ENCODE measurements around the gene TRIM7.

Gene TRIM7

DNA sequence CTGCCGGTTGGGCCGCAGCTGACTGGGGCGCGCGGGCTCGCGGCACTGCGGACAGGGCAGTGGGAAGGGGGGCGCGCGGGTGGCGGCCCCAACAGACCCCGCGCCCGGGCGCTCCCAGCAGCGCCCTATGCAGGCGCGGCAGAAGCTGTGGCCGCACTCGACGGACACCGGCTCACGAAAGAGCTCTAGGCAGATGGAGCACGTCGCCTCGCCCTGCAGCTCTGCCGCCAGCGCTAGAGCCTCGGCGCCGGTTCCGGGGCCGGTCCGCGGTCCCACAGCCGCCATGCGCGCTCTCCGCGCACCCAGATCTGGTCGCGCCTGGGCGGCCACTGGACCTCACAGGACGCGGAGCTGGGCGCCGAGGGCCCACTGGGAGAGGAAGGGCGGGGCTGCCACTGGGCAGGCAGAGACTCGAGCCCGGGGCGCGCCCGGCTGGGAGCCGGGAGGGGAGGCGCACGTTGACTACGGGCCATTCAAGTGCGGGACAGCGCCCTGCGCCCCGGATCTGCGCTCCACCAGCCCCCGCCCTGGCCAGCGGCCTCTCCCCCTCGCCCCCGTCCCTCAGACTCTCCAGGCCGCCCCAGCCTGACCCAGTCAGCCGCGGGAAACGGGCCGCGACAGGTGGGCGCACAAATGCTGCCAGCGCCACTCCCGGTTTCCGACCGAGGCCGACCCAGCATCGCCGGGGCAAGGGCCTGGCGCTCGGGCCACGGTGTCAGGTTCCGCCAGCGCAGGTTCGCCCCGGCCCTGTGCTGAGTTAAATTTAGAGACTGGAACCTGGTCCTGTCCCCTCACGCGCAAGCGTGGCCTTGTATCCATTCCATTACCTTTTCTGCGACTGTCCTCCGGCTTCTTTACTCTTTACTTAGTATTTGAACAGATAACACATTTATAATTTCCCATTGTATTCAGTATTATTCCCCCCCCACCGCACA is at the start of gene TRIM7:
Gene TRIM7, minus strand, starts transcription at position 371 of the 935 bp plus-strand sequence. Its CDS starts 86 bp downstream, at position 285.
- DNase-seq = no peak

DNA sequence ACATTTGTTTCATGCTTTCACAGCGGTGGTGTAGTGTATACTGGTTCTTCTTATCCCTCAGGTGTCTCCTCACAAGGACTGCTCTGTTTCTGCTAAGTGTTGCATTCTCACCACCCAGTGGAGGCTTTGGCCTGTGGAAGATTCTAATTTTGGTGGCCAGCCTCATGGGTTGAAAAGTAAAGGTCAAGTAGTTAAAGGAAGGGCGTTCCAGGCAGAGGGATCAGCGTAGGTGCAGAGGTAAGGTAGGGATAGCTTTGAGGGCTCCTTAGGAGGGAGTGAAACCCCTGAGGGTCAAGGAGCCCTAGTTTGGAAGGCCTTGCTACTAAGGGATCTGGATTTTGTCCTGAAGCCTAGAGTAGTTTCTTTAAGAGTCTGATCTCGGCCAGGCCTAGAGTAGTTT is 43.3 kb upstream of the TRIM7 start:
- DNase-seq = no peak

DNA sequence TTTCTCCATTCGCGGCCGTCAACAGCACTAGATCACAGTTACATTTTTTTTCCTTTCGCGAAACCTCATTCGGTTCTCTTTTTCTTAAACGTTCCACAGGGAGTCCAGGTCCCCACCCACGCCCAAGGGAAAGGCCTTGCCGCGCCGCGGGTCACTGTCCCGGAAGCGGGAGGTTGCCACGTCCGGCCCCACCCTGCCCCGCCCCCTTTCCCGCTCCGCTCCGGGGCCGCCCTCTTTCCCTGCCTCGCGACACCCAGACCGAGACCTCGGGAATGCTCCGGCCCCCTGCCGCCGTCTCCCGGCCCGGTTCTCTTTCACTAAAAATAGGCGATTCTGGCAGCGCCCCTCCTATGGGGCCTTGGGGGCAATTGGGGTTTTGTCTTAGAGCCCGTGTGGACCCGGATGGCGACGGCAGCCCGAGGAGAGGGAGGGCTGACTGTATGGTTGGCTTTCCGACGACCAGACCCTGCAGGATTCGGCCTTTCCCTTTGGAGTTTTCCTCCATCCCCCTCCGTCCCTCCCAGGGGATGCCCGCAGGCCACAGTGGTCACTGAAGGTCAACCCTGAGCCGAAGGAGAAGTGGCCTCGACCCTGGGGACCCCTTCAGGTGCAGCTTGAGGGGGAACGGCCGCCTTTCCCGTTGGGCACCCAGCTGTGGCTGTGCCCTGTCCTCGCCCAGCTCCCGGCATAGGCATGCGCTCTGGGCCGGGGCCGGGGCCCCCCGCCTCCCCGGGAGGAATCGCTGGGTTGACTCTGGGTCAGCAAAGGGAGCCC is 41.5 kb upstream of the TRIM7 start:
- DNase-seq = peak; percentile 82

DNA sequence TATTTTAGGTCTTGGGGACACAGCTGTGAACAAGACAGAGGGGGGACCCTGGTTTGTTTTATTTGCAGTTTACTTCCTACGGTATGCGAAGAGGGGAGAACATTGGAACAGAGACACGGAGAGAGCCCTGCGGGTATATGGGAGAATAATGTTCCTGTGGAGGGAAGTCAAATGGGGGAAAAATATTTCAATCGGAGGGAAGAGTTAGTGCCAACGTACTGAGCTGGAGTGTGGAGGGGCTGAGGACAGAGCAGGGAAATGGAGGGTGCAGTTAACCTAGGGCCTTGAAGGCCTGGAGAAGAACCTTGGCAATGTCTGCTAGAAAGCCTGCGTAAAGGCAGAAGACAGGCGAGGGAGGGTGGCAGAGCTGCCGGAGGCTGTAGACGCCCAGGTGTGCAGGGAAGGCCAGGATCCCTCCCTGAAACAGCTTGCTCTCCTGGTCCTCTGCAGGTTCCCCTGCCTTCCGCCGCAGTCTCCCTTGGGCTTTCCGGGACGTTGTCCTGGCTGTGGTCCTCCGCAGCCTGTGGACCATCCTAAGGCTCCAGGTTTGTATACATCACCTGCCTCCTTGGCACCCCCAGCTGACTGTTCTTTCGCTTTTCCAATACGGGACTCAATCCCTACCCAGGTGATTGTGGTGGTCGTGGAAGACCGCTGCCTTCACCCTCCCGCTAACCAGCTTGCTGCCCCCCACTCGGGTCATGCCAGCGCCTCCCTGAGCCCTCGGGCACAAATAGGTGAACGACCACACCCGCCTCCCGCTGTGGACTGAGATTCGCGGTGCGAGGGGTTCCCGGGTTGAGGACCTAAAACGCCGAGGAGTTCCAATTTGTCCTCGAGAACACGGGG is 40.7 kb upstream of the TRIM7 start:
- DNase-seq = no peak

DNA sequence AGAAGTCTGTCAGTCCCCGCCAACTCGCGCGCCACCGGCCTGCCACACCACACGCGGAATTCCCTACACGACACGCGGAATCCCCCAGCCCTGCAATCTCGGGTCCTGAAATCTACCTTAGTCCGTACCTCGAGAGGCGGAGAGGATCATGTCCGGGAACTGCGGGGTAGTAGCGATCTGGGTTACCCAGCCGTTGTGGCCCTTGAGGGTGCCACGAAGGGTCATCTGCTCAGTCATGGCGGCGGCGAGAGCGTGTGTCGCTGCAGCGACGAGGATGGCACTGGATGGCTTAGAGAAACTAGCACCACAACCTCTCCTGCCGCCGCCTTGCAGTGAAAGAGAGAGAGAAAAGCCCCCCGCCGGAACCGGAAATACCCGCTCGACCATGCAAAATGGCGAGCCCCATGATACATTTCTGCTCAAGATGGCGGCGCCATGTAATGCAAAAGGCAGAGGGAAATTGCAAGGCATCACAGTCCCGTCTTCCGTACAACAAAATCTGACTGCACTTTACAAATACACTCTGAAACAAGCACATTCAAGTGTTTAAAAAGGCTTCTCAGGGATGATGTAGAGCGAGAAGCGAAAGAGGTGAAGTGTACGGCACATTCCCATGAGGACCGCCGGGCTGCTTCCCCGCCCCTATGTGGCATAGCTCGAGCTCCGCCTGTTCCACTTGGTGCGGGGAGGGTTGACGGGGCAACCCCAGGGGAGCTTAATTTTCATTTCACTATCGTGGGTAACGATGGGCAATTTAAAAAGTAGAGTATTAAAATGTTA is 38.8 kb upstream of the TRIM7 start, which contains the start of gene RACK1:
Gene RACK1, minus strand, starts transcription at position 343 of the 780 bp plus-strand sequence. Its CDS starts 106 bp downstream, at position 237.
- DNase-seq = peak; percentile 91

DNA sequence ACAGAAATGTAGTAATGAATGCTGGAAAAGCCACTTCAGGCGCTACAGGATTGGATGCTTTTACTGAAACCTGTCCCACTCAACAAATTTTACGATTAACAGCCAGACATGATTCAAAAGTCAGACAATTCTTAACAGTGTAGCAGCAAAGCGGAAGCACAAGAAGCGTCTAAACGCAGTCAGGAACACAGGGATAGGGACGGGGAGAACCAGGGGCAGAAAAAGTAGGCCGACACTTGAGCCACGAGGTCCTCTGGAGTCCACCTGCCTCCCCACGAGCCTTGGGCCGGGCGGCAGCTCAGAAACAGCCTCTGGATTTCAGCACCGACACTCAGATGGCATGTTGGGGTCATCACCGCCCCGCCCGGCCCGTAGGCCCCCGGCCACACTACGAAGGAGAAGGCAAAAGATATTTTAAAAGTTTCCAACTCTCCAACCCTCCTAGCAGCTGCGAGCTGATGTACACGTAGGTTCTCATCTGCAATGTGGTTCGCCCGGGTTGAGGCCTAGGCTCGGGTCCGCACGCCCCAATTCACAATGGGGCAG is 38.1 kb upstream of the TRIM7 start:
- DNase-seq = peak; percentile 15

DNA sequence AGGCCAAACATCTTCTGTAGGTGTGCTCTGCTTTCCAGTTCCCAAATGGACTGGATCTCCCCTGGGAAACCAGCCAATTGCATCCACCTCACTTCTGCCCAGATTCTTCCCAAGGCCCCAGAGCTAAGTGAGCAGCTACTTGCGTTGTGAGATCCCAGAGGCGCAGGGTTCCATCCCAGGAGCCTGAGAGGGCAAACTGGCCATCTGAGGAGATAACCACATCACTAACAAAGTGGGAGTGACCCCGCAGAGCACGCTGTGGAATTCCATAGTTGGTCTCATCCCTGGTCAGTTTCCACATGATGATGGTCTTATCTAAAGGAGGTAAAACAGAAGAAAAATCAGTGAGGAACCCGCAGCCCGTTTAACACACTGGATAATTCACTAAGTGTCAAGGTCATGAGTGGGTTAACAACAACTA is 37.0 kb upstream of the TRIM7 start:
- DNase-seq = no peak

DNA sequence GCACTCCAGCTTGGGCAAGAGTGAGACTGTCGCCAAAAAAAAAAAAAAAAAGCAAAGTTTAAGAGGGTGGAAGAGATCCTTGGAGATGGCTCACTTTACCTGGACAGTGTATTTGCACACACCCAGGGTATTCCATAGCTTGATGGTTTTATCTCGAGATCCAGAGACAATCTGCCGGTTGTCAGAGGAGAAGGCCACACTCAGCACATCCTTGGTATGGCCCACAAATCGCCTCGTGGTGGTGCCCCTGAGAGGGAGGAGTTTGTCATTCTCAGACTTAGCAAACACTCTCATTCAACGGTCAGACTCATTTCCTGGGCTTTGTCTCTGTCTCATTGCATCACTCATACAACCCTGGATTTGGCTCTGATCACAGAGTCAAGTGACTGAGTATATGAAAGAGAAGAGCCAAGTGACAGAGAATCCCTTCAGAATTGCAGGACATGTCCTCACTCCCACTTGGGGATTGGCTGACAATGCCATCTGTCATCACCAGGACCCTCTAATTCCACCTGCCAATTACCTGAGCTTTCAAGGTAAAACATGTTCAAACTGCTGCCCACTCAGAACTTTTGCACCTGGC is 36.5 kb upstream of the TRIM7 start:
- DNase-seq = peak; percentile 73

DNA sequence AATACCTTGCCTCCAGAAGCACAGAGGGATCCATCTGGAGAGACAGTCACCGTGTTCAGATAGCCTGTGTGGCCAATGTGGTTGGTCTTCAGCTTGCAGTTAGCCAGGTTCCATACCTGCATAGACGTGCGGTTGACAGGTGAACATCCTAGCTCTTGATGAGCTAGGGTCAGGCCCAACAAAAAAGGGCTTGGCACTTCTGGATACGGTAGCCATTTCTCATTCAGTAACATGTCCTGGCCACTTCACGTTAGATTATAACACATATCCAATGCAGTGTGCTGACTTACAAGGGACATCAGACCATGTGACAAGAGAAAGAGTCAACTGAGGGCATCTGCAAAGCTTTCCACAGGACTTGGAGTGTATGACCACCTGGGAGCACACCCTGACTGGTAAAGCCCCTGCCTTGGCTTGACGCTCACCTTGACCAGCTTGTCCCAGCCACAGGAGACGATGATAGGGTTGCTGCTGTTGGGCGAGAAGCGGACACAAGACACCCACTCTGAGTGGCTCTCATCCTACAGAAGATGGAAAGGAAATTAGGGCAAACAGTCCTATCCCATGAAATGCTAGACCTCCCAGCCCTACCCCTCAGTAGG is 34.2 kb upstream of the TRIM7 start:
- no peak for DNase-seq

DNA sequence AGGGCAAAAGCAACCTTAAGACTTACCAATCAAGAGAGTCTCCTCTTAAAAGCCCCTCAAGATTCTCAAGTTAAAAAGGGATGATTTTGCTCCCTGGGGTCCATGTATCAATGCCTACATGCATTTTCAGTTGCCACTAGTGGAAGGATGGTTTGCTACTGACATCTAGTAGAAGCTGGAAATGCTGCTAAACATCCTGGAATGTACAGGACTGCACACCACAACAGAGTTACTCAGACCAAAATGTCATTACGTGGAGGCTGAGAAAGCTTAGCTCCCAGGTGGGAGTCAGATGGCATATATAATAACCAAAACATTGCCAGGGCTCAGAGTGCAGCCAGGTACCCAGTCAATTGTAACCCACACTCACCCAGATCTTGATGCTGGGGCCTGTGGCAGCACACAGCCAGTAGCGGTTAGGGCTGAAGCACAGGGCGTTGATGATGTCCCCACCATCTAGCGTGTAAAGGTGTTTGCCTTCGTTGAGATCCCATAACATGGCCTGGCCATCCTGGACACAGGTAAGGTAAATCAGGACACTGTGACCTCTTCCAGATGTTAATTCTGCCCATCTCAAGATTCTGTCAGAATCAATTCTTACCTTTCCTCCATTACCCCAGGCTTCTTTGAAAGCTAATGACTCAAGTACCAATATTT is 32.9 kb upstream of the TRIM7 start:
- no peak for DNase-seq

DNA sequence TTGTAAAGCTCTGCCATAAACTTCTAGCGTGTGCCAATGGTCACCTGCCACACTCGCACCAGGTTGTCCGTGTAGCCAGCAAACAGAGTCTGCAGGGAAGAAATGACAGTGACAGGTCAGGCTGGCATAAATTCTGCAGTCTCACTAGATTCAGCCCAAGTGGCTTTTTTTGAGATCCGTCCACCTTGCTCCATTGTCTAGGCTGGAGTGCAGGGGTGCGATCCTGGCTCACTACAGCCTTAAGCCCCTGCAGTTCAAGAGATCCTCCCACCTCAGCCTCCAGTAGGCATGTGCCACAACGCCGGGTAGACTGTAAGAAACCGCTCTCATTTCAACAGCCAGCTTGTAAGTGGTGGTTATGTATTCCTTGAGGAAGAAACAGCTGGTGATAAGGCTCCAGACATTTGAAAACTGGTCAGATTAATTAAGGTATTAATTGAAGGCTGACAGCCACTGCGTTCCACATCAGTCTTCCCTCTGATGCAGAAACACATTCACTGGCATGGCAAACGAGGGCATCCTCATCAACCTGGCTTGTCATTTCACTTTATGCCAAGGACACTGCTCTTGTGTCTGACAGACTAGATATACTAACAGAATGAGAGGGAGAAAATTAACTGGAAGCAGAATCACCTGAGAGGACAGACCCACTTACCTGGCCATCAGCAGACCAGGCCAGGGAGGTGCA is 32.1 kb upstream of the TRIM7 start:
- DNase-seq = no peak

DNA sequence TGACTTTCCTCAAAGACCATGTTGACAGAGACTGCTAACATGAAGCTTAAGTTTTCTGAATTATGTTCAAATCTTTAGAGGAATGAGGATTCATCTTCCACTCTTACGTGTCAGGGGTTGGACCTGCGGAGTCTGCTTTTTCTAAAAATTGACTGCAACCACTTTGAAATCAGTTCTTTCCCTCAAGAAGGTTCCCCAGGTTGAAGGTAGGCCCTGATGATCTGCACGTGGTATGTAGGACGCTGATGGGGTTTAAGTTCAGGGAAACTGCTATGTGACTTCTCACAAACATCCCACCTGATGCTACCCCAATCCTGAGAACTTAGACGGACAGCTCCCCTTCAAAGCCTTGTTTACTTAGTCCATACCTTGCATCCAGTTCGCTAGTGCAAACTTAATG is 31.5 kb upstream of the TRIM7 start:
- DNase-seq = no peak

DNA sequence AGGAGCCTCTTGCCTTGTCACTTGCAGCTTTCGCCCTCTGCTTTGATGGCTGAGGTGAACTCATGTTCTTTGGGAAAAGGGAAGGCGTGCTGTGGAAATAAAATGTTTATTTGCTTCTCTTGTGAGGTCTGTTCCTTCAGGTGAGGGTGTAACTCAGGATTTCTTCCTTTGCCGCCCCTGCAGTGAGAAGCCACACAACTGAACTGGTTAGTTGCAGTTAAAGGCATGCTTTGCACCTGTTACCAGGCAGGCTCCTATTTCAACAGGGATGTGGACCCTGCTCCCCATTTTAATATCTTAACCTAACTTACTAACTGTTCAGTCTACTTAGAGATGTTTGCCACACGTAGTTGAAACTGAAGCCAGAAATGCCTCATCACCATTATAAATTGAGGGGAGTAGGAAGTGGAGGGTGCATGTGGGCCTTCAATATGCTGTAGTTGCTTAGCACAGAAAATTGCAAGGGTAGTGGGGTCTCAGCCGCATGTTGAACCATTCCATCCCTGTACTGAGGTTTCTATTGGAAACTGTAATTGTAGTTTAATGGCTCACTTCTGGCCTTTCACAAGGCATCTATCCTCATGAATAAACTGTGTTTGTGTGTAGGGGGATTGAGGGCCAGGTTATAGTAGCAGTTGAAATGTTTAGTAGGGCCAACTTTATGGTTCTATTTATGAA is 30.8 kb upstream of the TRIM7 start:
- DNase-seq = no peak

DNA sequence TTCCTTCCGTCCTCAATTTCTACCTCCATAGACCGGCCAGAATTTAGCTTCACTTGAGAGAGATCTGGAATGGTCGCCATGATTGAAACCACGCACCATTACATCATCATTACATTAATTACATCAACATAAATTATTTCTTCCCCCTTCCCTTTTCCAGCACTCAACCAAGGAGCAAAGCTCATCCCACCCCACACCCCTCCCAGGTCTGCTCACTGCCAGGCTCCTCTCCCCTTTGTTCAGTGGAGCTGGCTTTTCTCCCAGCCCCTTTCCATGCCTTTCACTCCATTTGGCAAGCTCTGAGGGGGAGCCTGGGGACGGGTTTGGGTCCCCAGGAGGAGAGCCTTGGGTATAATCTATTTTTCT is 30.3 kb upstream of the TRIM7 start:
- DNase-seq = no peak

DNA sequence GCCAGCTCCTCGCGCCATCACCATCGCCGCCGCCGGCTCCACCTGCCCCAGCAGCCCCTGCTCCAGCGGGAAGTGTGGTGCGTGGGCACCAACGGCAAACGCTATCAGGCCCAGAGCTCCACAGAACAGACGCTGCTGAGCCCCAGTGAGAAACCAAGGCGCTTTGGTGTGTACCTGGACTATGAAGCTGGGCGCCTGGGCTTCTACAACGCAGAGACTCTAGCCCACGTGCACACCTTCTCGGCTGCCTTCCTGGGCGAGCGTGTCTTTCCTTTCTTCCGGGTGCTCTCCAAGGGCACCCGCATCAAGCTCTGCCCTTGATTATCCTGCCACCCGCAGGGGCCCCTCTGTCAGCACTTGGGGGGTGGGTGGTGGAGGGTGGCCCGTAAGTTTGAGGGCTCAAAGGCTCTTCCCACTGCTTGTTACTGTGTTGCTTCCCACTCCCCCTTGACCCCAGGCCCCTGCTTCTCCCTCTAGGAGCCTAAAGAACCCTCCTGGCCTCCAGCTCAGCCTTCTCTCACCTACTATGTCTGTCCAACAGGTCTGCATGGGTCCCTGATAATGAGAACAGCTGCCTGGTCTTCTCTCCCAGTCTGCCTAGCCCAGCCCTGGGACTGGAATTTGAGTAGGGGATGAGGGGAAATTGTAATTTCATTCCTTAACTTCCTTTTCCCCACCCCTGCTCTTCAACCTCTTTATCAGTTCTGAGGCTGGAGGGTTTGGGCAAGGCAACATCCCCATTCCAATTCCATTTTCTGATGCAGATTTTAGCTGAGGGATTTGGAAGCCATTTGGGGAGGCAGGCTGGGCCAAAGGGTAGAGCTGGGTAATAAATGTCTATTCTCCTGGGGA is 29.7 kb upstream of the TRIM7 start:
- DNase-seq = no peak

DNA sequence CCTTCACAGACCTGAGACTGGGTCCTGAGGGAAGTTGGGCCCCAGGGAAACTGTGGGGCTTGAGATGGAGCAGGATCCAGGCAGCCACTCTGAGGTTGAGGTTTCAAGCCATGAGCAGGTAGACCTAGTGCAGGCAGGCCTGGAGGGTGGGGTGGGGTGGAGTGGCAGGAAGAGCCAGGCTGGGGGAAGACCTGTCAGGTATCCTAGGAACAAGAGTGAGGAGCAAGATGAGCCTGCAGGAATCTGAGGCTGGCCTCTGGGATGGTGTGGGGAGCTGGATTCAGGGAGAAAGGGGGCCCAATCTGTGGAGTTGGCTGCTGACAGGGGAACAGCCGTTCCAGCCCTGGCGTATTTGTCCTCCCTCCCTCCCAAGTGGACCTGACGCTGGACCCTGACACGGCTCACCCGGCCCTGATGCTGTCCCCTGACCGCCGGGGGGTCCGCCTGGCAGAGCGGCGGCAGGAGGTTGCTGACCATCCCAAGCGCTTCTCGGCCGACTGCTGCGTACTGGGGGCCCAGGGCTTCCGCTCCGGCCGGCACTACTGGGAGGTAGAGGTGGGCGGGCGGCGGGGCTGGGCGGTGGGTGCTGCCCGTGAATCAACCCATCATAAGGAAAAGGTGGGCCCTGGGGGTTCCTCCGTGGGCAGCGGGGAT is 28.9 kb upstream of the TRIM7 start:
- no peak for DNase-seq

DNA sequence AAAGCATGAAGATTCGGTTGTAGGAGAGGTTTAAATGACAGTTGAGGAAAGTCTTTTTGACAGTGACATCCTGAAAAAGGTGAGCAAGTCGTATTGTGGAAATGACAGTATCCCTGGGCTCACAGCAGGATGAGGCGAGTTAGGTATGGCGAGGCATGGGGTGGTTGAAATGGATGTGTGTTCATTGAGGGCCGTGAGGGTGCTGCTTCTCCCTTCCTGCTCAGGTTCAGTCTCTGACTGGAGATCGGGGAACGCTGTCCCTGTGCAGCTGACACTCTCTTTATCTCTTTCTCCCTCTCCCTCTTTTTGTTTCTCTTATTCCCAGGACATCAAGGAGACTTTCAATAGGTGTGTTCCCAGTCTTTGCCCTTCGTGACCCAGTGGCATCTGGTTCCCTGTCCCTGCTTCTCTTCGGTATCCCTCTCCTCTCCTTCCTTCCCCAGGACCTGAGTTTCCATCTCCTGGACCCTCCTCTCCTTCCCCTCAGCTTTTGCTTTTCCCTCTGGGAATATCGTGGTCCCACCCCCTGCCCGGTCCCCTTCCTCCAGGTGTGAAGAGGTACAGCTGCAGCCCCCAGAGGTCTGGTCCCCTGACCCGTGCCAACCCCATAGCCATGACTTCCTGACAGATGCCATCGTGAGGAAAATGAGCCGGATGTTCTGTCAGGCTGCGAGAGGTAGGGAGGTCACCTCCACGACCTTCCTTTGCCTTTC is 28.2 kb upstream of the TRIM7 start:
- no peak for DNase-seq

All from stimulated activated CD4-positive, alpha-beta T cell treated with anti-CD3 and anti-CD28 coated beads, Interleukin-1b, Interleukin-23, amount 100 ng/mL, for 48 hours (primary cell).